GM12865 (cell line): Measurements from ENCODE around the gene RPL35.
"Not testable (repeated sequence)": the region's sequence is repeated elsewhere in the genome, so short reads cannot be mapped to it uniquely, and the experiment has no call there.

Experiments
- DNase-seq: peaks from one replicate; pipeline ENCODE4 v3.0.0; 2010; ENCODE audit warnings: low read depth
- H3K4me3 ChIP-seq: 2 replicates; pipeline ENCODE4 v1.5.1; 2011; ENCODE audit warnings: mild to moderate bottlenecking, low read depth, low read length, control low read depth
- CTCF ChIP-seq: IDR thresholded peaks from 2 replicates; pipeline ENCODE4 v1.5.1; 2011; ENCODE audit warnings: low read length, control low read depth, low read depth, inconsistent platforms; ENCODE audit not compliant: insufficient read depth; ENCODE audit errors: missing control alignments

Gene RPL35

GRCh38 chr9:124841075-124841821 is 20.5 kb downstream of the RPL35 start:
- DNase-seq = no peak
- H3K4me3 ChIP-seq = no peak overlapping the region
- TF ChIP-seq CTCF = no peak

- TF ChIP-seq CTCF = peak; percentile 13
- no peak for DNase-seq
- H3K4me3 ChIP-seq = no peak overlapping the region
Measured at GRCh38 chr9:124840300-124840833, 21.4 kb downstream of the RPL35 start.

GRCh38 chr9:124839612-124840299 is 22.0 kb downstream of the RPL35 start:
- no peak overlapping the region for H3K4me3 ChIP-seq
- no peak for DNase-seq
- TF ChIP-seq CTCF = peak; percentile 35

- not testable (repeated sequence) for DNase-seq, H3K4me3 ChIP-seq
Measured at GRCh38 chr9:124838567-124839275, 23.0 kb downstream of the RPL35 start.

GRCh38 chr9:124838132-124838531 is 23.6 kb downstream of the RPL35 start:
- not testable (repeated sequence) for H3K4me3 ChIP-seq, DNase-seq

- no peak overlapping the region for H3K4me3 ChIP-seq
- no peak for DNase-seq
- no peak for TF ChIP-seq CTCF
Measured at GRCh38 chr9:124835026-124835557, 26.7 kb downstream of the RPL35 start.

- DNase-seq = no peak
- TF ChIP-seq CTCF = no peak
- no peak overlapping the region for H3K4me3 ChIP-seq
Measured at GRCh38 chr9:124834591-124834990, 27.2 kb downstream of the RPL35 start.
